Peyer's patch (tissue), 4 donors: Measurements from ENCODE around the gene BNIP1. TPM values are rescaled to one million over a fixed set of nuclear protein-coding genes. Genes with fewer than 3 reads are reported as not detected.
"Not testable (repeated sequence)": the region's sequence is repeated elsewhere in the genome, so short reads cannot be mapped to it uniquely, and the experiment has no call there.

Experiments used
- DNase-seq, 3 donors: peaks; one replicate each; pipeline ENCODE4 v3.0.0-alpha.2; 2017 to 2019
- H3K27ac ChIP-seq, 4 donors: fragments of 200-600 bp; sonication (generic); one replicate each; pipeline ENCODE4 v1.5.1; 2016 to 2019
- H3K27me3 ChIP-seq, 2 donors: fragments of 200-600 bp; sonication (generic); one replicate each; pipeline ENCODE4 v1.5.1; 2019
- H3K36me3 ChIP-seq, 3 donors: fragments of 200-600 bp; sonication (generic); one replicate each; pipeline ENCODE4 v1.5.1; 2016 to 2019
- H3K4me1 ChIP-seq, 4 donors: fragments of 200-600 bp; sonication (generic); one replicate each; pipeline ENCODE4 v1.5.1; 2016 to 2019
- H3K4me3 ChIP-seq, 4 donors: fragments of 200-600 bp; sonication (generic); 1 replicate in 3 of 4; 2 replicates in 1 of 4; pipeline ENCODE4 v1.5.1; 2016 to 2019; ENCODE audit warnings: mild to moderate bottlenecking in 1 of 4
- H3K9me3 ChIP-seq, 4 donors: fragments of 200-600 bp; sonication (generic); one replicate each; pipeline ENCODE4 v1.5.1; 2016 to 2019; ENCODE audit warnings: mild to moderate bottlenecking in 1 of 4
- POLR2A ChIP-seq, 2 donors: fragments of 450-650 bp; IDR thresholded peaks; one replicate each; pipeline ENCODE4 v1.5.1; 2017; ENCODE audit warnings: antibody characterized with exemption in 2 of 2, mild to moderate bottlenecking in 2 of 2, moderate library complexity in 2 of 2
- total RNA-seq, 4 donors: library from RNA; depleted of rRNA; stranded (reverse); fragments of >200 nt; gene quantifications; one replicate each; pipeline ENCODE4 v1.1.0, GENCODE V29; 2016
- TF ChIP-seq, protein P1 (sequence below), 6 experiments: fragments of 450-650 bp in 4 of 6; fragments of 200-600 bp in 2 of 6; sonication (generic) in 1 of 6; IDR thresholded peaks; one replicate each; pipeline ENCODE4 v1.5.1; 2017 to 2019; ENCODE audit warnings: antibody characterized with exemption in 6 of 6, mild to moderate bottlenecking in 3 of 6, moderate library complexity in 1 of 6

The BNIP1 gene
- total RNA-seq, 4 donors from 2014 or later: 5.8 to 13.8 (median 8.8) TPM

DNA sequence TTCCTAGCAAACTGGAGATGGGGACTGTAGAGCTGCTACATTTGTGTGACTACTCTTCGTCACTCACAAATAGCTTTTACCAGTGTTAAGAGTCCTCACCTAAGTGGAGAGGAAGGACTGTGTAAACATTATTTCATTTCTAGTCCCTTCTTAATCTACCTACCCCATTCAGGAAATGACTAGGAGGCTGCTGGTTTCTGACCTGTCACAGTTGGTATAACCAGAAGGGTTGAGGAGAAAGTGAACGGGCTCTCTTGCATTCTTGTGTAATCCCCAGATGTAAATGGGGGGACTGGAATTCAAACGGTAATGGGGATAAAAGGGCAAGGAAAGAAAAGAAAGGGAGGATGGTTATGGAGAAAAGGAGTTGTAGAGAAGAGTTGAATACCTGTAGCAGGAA is 35.4 kb upstream of the BNIP1 start:
- H3K36me3 ChIP-seq: peaks cover 0 to 49% (median 0%) of the 10 kb centered on the region in 3 donors
- DNase-seq: no peak
- no peaks in the 10 kb centered on the region for H3K4me1 ChIP-seq
- TF ChIP-seq, protein P1, sequence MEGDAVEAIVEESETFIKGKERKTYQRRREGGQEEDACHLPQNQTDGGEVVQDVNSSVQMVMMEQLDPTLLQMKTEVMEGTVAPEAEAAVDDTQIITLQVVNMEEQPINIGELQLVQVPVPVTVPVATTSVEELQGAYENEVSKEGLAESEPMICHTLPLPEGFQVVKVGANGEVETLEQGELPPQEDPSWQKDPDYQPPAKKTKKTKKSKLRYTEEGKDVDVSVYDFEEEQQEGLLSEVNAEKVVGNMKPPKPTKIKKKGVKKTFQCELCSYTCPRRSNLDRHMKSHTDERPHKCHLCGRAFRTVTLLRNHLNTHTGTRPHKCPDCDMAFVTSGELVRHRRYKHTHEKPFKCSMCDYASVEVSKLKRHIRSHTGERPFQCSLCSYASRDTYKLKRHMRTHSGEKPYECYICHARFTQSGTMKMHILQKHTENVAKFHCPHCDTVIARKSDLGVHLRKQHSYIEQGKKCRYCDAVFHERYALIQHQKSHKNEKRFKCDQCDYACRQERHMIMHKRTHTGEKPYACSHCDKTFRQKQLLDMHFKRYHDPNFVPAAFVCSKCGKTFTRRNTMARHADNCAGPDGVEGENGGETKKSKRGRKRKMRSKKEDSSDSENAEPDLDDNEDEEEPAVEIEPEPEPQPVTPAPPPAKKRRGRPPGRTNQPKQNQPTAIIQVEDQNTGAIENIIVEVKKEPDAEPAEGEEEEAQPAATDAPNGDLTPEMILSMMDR (IDR thresholded peaks at IDR 0.05): no peak
- TF ChIP-seq POLR2A (IDR thresholded peaks at IDR 0.05): no peak
- H3K4me3 ChIP-seq: no peak overlapping the region
- no peak overlapping the region for H3K27ac ChIP-seq
- no peaks in the 10 kb centered on the region for H3K27me3 ChIP-seq
- no peaks in the 10 kb centered on the region for H3K9me3 ChIP-seq

DNA sequence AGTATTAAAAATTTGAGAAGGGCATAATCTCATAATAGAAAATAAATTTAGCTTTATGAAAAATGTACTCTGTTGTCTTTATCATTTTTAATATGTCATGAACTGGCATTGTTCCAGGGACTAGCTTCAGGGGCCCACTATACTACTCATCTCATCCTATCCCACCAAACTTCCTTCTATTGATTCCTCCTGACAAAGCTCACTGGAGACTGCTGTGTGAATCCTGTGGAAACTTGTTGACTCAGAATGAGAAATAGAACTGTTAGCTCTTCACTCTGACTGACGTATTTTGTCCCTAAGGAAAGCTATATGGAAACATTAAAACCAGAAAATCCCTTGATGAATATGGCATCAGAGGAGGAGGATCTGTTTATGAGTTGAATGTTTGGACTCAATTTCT is 29.8 kb upstream of the BNIP1 start:
- Histone ChIP-seq H3K9me3 (no peaks in the 10 kb centered on the region), H3K27ac (no peak overlapping the region), H3K4me3 (no peak overlapping the region), H3K36me3 (peaks cover 0 to 67% (median 0%) of the 10 kb centered on the region in 3 donors), H3K4me1 (no peaks in the 10 kb centered on the region), H3K27me3 (no peaks in the 10 kb centered on the region)
- TF ChIP-seq, protein P1 (IDR thresholded peaks at IDR 0.05): no peak
- no peak for TF ChIP-seq POLR2A (IDR thresholded peaks at IDR 0.05)
- no peak for DNase-seq

DNA sequence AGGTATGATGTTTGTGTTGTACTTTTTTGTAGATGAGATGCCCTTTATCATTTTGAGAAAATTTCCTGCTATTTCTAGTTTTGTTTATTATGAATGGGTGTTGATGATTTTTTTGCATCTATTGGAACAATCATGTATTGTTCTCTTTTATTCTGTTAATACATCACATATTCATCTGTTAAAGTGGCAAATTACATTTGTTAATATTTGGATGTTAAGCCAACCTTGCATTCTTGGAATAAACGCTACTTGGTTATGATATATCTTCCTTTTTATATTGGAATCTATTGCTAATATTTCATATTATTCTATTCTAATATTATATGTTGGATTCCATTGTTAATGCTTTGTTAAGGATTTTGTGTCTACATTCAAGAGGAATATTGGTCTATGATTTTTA is 24.6 kb upstream of the BNIP1 start:
- H3K36me3 ChIP-seq: peaks cover 0 to 63% (median 0%) of the 10 kb centered on the region in 3 donors
- DNase-seq: no peak
- H3K9me3 ChIP-seq: no peaks in the 10 kb centered on the region
- no peak overlapping the region for H3K27ac ChIP-seq
- H3K4me3 ChIP-seq: no peak overlapping the region
- TF ChIP-seq, protein P1 (IDR thresholded peaks at IDR 0.05): no peak
- TF ChIP-seq POLR2A (IDR thresholded peaks at IDR 0.05): no peak
- H3K27me3 ChIP-seq: no peaks in the 10 kb centered on the region
- no peaks in the 10 kb centered on the region for H3K4me1 ChIP-seq

DNA sequence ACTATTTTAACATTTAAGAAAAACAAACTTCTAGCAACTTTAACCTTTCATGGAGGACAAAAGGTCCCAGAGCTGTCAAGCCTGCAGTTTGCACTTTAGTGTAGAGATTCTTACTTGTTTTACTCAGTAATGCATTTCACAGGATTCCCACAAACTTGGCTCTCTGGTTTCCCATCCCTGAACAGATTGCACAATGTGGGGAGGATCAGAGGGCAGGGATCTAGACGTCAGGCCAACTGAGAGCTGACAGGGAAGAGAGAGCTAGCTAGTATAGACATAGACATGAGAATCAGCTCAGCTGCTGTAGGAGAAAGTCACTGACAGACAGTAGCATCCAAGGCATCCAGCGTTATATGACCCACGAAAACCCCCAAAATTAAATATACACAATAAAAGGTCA is 20.9 kb upstream of the BNIP1 start:
- Histone ChIP-seq H3K27me3 (no peaks in the 10 kb centered on the region), H3K4me3 (no peak overlapping the region), H3K9me3 (no peaks in the 10 kb centered on the region), H3K27ac (no peak overlapping the region), H3K4me1 (no peaks in the 10 kb centered on the region), H3K36me3 (peaks cover 0 to 76% (median 0%) of the 10 kb centered on the region in 3 donors)
- TF ChIP-seq, protein P1 (IDR thresholded peaks at IDR 0.05): no peak
- no peak for TF ChIP-seq POLR2A (IDR thresholded peaks at IDR 0.05)
- DNase-seq: no peak

DNA sequence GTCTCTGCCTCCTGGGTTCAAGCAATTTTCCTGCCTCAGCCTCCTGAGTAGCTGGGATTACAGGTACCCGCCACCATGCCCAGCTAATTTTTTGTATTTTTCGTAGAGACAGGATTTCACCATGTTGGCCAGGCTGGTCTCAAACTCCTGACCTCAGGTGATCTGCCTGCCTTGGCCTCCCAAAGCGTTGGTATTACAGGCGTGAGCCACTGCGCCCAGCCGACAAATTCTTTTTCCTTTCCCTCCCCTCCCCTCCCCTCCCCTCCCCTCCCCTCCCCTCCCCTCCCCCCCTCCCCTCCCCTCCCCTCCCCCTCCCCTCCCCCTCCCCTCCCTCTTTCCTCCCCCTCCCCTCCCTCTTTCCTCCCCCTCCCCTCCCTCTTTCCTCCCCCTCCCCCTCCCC is 12.2 kb upstream of the BNIP1 start:
- not testable (repeated sequence) for H3K4me1 ChIP-seq, H3K4me3 ChIP-seq, DNase-seq, H3K9me3 ChIP-seq, H3K27ac ChIP-seq, H3K27me3 ChIP-seq
- peaks cover 0 to 54% (median 0%) of the 10 kb centered on the region in 3 donors for H3K36me3 ChIP-seq

DNA sequence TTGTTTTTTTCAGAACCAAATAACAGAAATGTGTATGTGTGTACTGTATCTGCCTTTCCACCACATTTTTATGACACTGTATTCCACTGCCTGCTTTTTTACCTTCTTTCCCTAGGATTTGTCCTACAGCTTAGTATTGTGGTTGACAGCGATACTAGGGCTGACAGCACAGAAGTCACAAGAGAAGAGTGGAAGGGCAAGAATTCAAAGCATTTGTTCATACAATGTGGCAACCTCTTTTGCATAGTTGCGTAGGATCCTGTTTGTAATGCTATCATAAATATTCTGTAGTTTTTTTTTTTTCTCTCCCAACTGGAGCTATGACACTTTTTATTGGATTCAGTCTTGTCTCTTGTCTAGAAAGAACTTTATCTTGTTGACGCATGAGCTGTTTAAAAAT is 5.6 kb upstream of the BNIP1 start:
- Histone ChIP-seq H3K27me3 (no peaks in the 10 kb centered on the region), H3K4me3 (no peak overlapping the region), H3K36me3 (peaks cover 0 to 10% (median 0%) of the 10 kb centered on the region in 3 donors), H3K4me1 (no peaks in the 10 kb centered on the region), H3K27ac (no peak overlapping the region), H3K9me3 (no peaks in the 10 kb centered on the region)
- TF ChIP-seq, protein P1 (IDR thresholded peaks at IDR 0.05): no peak
- TF ChIP-seq POLR2A (IDR thresholded peaks at IDR 0.05): no peak
- DNase-seq: no peak
